Progenitor cell of endocrine pancreas (in vitro differentiated cells): ENCODE measurements around the gene NCOA7. TPM values are rescaled to one million over a fixed set of nuclear protein-coding genes. Genes with fewer than 3 reads are reported as not detected.

Experiments
- DNase-seq: peaks from one replicate; pipeline ENCODE4 v3.0.0; 2021; ENCODE audit warnings: low spot score; ENCODE audit not compliant: unreplicated experiment
- H3K27ac Mint-ChIP-seq: 2 replicates; pipeline ENCODE4 v1.8.0; 2021; ENCODE audit warnings: mild to moderate bottlenecking, moderate library complexity, mixed read lengths
- H3K27me3 Mint-ChIP-seq: 2 replicates; pipeline ENCODE4 v1.8.0; 2021; ENCODE audit warnings: mixed read lengths
- H3K36me3 Mint-ChIP-seq: 2 replicates; pipeline ENCODE4 v1.8.0; 2022; ENCODE audit warnings: mixed read lengths; ENCODE audit not compliant: insufficient read depth
- H3K4me1 Mint-ChIP-seq: 2 replicates; pipeline ENCODE4 v1.8.0; 2021; ENCODE audit warnings: low read depth, mixed read lengths
- H3K4me3 Mint-ChIP-seq: 2 replicates; pipeline ENCODE4 v1.8.0; 2021; ENCODE audit warnings: low read depth, mild to moderate bottlenecking, moderate library complexity, mixed read lengths
- H3K9me3 Mint-ChIP-seq: 2 replicates; pipeline ENCODE4 v1.8.0; 2021; ENCODE audit warnings: low read depth, mixed read lengths
- total RNA-seq: library from RNA; stranded (reverse); gene quantifications from 2 replicates; pipeline ENCODE4 v1.2.1, GENCODE V29; 2021
- TF ChIP-seq, protein P1 (sequence below): fragments of 200-600 bp; sonication (generic); IDR thresholded peaks from one replicate; pipeline ENCODE4 v1.5.0; 2021; ENCODE audit warnings: antibody characterized with exemption, mild to moderate bottlenecking; ENCODE audit not compliant: unreplicated experiment

NCOA7 gene
- total RNA-seq, 1 donor from 2014 or later: 18.0 TPM

DNA sequence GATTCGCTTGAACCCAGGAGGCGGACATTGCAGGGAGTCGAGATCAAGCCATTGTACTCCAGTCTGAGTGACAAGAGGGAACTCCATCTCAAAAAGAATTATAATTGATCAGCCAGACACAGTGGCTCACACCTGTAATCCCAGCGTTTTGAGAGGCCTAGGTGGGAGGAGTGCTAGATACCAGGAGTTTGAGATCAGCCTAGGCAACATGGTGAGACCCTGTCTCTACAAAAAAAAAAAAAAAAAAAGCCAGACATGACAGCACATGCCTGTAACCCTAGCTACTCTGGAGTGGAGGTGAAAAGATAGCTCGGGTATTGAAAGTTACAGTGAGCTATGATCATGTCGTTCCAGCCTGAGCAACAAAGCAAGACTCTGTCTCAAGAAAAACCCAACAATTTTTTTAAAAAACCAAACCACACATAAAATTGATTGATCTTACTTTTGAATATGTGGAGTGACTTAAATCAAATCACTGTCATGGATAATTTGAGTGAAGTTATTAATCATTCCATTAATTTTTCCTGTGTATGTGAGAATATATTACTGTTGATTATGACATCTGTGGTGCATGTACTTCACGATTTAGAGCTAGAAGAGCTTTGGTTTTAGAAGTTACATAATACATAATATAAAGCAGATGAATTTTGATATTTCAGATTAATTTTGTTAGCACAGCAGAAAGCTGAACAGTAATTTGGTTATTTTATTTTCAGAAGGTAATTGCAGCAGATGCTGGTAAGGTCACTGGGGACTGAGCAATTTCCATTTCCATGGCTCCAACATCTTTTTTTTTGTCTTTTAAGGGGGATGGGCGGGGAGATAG lies 34.4 kb downstream of the NCOA7 start:
- peaks cover 9% of the 10 kb centered on the region for H3K4me1 Mint-ChIP-seq
- no peak overlapping the region for H3K4me3 Mint-ChIP-seq
- TF ChIP-seq, protein P1, sequence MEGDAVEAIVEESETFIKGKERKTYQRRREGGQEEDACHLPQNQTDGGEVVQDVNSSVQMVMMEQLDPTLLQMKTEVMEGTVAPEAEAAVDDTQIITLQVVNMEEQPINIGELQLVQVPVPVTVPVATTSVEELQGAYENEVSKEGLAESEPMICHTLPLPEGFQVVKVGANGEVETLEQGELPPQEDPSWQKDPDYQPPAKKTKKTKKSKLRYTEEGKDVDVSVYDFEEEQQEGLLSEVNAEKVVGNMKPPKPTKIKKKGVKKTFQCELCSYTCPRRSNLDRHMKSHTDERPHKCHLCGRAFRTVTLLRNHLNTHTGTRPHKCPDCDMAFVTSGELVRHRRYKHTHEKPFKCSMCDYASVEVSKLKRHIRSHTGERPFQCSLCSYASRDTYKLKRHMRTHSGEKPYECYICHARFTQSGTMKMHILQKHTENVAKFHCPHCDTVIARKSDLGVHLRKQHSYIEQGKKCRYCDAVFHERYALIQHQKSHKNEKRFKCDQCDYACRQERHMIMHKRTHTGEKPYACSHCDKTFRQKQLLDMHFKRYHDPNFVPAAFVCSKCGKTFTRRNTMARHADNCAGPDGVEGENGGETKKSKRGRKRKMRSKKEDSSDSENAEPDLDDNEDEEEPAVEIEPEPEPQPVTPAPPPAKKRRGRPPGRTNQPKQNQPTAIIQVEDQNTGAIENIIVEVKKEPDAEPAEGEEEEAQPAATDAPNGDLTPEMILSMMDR: no peak
- no peak overlapping the region for H3K27ac Mint-ChIP-seq
- no peaks in the 10 kb centered on the region for H3K9me3 Mint-ChIP-seq
- no peak for DNase-seq
- peaks cover 2% of the 10 kb centered on the region for H3K36me3 Mint-ChIP-seq
- H3K27me3 Mint-ChIP-seq: no peaks in the 10 kb centered on the region

DNA sequence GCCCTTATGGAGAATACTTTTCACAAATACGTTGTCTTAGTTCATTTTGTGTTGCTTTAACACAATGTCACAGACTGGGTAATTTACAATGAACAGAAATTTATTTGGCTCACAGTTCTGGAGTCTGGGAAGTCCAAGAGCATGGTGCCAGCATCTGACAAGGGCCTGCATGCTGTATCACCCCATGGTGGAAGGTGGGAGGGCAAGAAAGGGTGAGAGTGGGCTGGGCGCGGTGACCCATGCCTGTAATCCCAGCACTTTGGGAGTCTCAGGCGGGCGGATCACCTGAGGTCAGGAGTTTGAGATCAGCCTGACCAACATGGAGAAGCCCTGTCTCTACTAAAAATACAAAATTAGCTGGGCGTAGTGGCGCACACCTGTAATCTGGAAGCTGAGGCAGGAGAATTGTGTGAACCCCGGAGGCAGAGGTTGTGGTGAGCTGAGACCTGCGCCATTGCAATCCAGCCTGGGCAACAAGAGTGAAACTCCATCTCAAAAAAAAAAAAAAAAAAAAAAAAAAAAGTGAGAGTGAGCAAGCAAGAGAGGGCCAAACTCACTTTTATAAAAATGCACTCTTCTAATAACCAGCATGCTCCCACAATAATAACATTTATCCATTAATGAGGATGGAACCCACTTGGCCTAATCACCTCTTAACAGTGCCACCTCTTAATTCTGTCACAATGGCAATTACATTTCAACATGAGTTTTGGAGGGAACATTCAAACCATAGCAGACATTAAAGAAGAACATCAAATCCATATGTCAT lies 36.1 kb downstream of the NCOA7 start:
- TF ChIP-seq, protein P1: no peak
- DNase-seq: no peak
- peaks cover 3% of the 10 kb centered on the region for H3K4me1 Mint-ChIP-seq
- H3K27ac Mint-ChIP-seq: no peak overlapping the region
- no peaks in the 10 kb centered on the region for H3K9me3 Mint-ChIP-seq
- no peaks in the 10 kb centered on the region for H3K27me3 Mint-ChIP-seq
- peaks cover 2% of the 10 kb centered on the region for H3K36me3 Mint-ChIP-seq
- no peak overlapping the region for H3K4me3 Mint-ChIP-seq

DNA sequence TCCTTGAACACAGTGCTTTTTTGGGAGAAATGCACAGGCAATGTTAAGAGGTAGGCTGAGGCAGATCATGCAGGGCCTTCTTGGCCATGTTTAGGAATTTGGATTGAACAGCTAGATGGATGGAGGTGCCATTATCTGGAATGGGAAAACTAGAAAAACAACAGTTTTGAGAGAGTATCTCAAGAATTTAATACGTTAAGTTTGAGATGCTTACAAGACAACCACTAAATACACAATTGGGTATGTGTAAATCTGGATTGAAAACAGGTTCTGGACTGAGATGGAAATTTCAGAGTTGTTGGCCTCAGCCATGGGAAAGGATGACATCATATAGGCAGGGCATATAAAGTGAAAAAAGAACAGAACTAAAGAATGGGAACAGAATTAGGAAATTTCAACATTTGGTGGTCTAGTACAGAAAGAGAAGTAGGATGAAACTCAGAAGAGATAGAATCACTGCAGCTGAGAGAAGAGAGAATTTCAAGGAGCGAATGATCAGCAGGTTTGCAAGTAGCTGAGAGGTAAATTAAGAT lies 37.1 kb downstream of the NCOA7 start:
- H3K9me3 Mint-ChIP-seq: no peaks in the 10 kb centered on the region

DNA sequence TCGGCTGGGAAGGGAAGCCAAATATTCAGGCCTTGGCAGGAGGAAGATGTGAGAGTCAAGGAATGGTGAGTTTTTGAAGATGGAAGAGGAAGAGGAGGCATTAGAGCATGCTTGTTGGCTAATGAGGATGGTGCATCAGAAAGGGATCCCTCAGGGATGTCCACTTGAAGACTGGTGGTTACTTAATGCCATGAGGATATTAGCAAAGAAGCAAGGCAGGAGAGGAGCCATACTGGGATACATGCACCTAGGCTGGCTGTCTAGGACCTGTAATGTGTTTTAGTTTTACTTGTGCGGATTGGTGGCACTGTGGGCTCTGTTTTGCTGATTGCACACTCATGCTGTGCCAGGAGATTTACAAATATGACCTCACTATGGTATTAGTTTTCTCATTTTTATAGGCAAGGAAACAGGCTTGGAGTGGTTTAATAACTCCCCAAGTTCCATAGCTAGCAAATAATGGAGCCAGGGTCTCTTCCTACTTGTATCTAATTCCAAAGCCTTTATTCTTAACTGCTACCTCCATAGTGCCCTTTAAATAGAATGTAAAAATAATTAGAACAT lies 37.8 kb downstream of the NCOA7 start:
- H3K36me3 Mint-ChIP-seq: peaks cover 2% of the 10 kb centered on the region
- DNase-seq: no peak
- H3K4me1 Mint-ChIP-seq: peaks cover under 1% of the 10 kb centered on the region
- TF ChIP-seq, protein P1: no peak
- no peak overlapping the region for H3K27ac Mint-ChIP-seq
- no peak overlapping the region for H3K4me3 Mint-ChIP-seq
- no peaks in the 10 kb centered on the region for H3K9me3 Mint-ChIP-seq
- no peaks in the 10 kb centered on the region for H3K27me3 Mint-ChIP-seq

More for the DNA sequence above, 37.1 kb downstream of the NCOA7 start:
- Mint-ChIP-seq H3K27me3 (no peaks in the 10 kb centered on the region), H3K4me1 (no peaks in the 10 kb centered on the region), H3K27ac (no peak overlapping the region), H3K4me3 (no peak overlapping the region), H3K36me3 (peaks cover 2% of the 10 kb centered on the region)
- TF ChIP-seq, protein P1: no peak
- no peak for DNase-seq

DNA sequence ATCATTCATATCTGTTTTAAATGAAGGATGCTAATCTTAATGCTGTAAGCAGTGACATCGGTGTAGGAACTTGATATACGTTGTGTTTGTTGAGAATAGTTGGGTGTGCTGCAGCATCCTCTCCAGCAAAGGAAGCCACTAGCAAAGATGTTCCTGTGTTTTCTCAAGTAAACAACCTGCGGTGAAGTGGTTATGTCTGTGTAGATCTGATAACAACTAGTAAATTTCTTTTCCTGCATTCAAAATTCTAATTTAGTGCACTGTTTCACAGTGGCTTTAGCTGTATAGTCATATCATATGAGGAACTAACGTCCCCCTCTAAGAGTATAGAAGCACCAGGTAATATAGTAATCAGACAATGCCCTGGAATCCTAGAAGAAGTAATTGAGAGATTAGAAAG lies 38.7 kb downstream of the NCOA7 start:
- H3K27ac Mint-ChIP-seq: no peak overlapping the region
- H3K9me3 Mint-ChIP-seq: no peaks in the 10 kb centered on the region
- peaks cover 2% of the 10 kb centered on the region for H3K36me3 Mint-ChIP-seq
- no peak for DNase-seq
- H3K4me3 Mint-ChIP-seq: no peak overlapping the region
- TF ChIP-seq, protein P1: no peak
- no peaks in the 10 kb centered on the region for H3K27me3 Mint-ChIP-seq
- H3K4me1 Mint-ChIP-seq: peaks cover 5% of the 10 kb centered on the region
